K562 (cell line): ENCODE measurements around the gene EPB41L4B. TPM values are rescaled to one million over a fixed set of nuclear protein-coding genes. Genes with fewer than 3 reads are reported as not detected.
A peak's percentile ranks its signal among the peaks of the same experiment; 100 is the strongest.

Experiments
- KDM1A ChIP-seq, 2 experiments: fragments of 450-650 bp; IDR thresholded peaks; 2 replicates each; pipeline ENCODE4 v1.6.1; 2016; ENCODE audit warnings: mild to moderate bottlenecking in 2 of 2
- MYBL2 ChIP-seq, 2 experiments: fragments of 450-650 bp in 1 of 2; sonication (generic) in 1 of 2; formaldehyde crosslinking in 1 of 2; IDR thresholded peaks; 2 replicates each; pipeline versions ENCODE4 v1.6.1 to v1.8.1; 2017 to 2022; ENCODE audit warnings: borderline replicate concordance in 1 of 2, inconsistent platforms in 1 of 2, low read depth in 1 of 2, mild to moderate bottlenecking in 1 of 2, missing genetic modification reagents in 1 of 2, moderate library complexity in 1 of 2
- NONO ChIP-seq, 2 experiments: fragments of 200-400 bp in 1 of 2; fragments of 450-650 bp in 1 of 2; formaldehyde crosslinking in 1 of 2; IDR thresholded peaks; 2 replicates each; pipeline ENCODE4 v1.6.1; 2017; ENCODE audit warnings: low read depth in 2 of 2, mild to moderate bottlenecking in 2 of 2, moderate library complexity in 2 of 2, low read length in 1 of 2
- NR2F6 ChIP-seq: fragments of 450-650 bp; formaldehyde crosslinking; IDR thresholded peaks from 2 replicates; pipeline ENCODE4 v1.4.0; 2020; ENCODE audit warnings: mild to moderate bottlenecking
- OTX1 ChIP-seq: fragments of 450-650 bp; formaldehyde crosslinking; IDR thresholded peaks from 2 replicates; pipeline ENCODE4 v1.4.0; 2022; ENCODE audit warnings: mild to moderate bottlenecking
- POLR2A ChIP-seq: fragments of 450-650 bp; conservative IDR thresholded peaks from 2 replicates; pipeline ENCODE4 v1.6.1; 2016
- RBM34 ChIP-seq: fragments of 200-400 bp; formaldehyde crosslinking; IDR thresholded peaks from 2 replicates; pipeline ENCODE4 v1.6.1; 2018; ENCODE audit warnings: low read length, borderline replicate concordance; ENCODE audit not compliant: insufficient read depth
- SP2 ChIP-seq: IDR thresholded peaks from 2 replicates; pipeline ENCODE4 v1.6.1; 2011; ENCODE audit warnings: mild to moderate bottlenecking, low read depth, low read length, moderate library complexity; ENCODE audit not compliant: poor library complexity, severe bottlenecking; ENCODE audit errors: extremely low read depth
- SRSF1 ChIP-seq: fragments of 200-400 bp; formaldehyde crosslinking; IDR thresholded peaks from 2 replicates; pipeline ENCODE4 v1.6.1; 2017; ENCODE audit warnings: mild to moderate bottlenecking, low read depth, low read length, moderate library complexity
- TBP ChIP-seq: optimal IDR thresholded peaks from 2 replicates; pipeline ENCODE3; 2011; ENCODE audit warnings: low read depth, low read length, improper control_type of control experiment
- ZNF764 ChIP-seq: fragments of 250-450 bp; sonication (Bioruptor Pico); IDR thresholded peaks from 2 replicates; pipeline ENCODE4 v1.4.0; 2020; ENCODE audit warnings: low read depth, mild to moderate bottlenecking, moderate library complexity
- polyA plus RNA-seq, 8 experiments: library from polyadenylated mRNA; depleted of rRNA in 4 of 8; stranded (reverse) in 5 of 8; unstranded in 3 of 8; fragments of >200 nt; fragmentation: Nextera tagmentation in 2 of 8; fragmentation: Illumina TruSeq in 1 of 8; extraction: Ambion mirVana in 2 of 8; extraction: Trizol in 1 of 8; gene quantifications; 2 replicates each; pipeline versions ENCODE4 v1.2.1 to v1.2.3, GENCODE V29; 2011 to 2014; ENCODE audit warnings: inconsistent platforms in 1 of 8, missing spikeins in 1 of 8
- total RNA-seq, 7 experiments: library from RNA; depleted of rRNA in 6 of 7; stranded (reverse); fragments of >200 nt in 6 of 7; fragmentation: Illumina TruSeq in 2 of 7; extraction: Trizol in 2 of 7; gene quantifications; 2 replicates each; pipeline versions ENCODE4 v1.2.1 to v1.2.3, GENCODE V29; 2011 to 2021; ENCODE audit warnings: low replicate concordance in 1 of 7
- TF ChIP-seq, protein P1 (sequence below), 2 experiments: fragments of 450-650 bp in 1 of 2; sonication (generic) in 1 of 2; formaldehyde crosslinking in 1 of 2; IDR thresholded peaks; 2 replicates each; pipeline versions ENCODE4 v1.7.1 to v1.9.0; 2016 to 2022; ENCODE audit warnings: inconsistent platforms in 1 of 2, mild to moderate bottlenecking in 1 of 2, missing genetic modification reagents in 1 of 2
- TF ChIP-seq, protein P2 (sequence below): fragments of 450-650 bp; formaldehyde crosslinking; IDR thresholded peaks from 2 replicates; pipeline ENCODE4 v1.4.0; 2020; ENCODE audit warnings: mild to moderate bottlenecking
- TF ChIP-seq, protein P3 (sequence below): sonication (generic); formaldehyde crosslinking; IDR thresholded peaks from 2 replicates; pipeline ENCODE4 v1.8.1; 2023; ENCODE audit warnings: mild to moderate bottlenecking, missing genetic modification reagents, moderate library complexity

The EPB41L4B gene
- total and polyA plus RNA-seq, 9 of the 15 experiments (the other 6 are each of a cell fraction or from before 2014, with no cell fraction given) = 0.09 to 0.38 (median 0.21) TPM

- no peak for TF ChIP-seq SRSF1
- TF ChIP-seq ZNF764 (CRISPR knock-in tag) = no peak
- no peak for TF ChIP-seq NR2F6 (CRISPR knock-in tag)
- TF ChIP-seq, protein P1, sequence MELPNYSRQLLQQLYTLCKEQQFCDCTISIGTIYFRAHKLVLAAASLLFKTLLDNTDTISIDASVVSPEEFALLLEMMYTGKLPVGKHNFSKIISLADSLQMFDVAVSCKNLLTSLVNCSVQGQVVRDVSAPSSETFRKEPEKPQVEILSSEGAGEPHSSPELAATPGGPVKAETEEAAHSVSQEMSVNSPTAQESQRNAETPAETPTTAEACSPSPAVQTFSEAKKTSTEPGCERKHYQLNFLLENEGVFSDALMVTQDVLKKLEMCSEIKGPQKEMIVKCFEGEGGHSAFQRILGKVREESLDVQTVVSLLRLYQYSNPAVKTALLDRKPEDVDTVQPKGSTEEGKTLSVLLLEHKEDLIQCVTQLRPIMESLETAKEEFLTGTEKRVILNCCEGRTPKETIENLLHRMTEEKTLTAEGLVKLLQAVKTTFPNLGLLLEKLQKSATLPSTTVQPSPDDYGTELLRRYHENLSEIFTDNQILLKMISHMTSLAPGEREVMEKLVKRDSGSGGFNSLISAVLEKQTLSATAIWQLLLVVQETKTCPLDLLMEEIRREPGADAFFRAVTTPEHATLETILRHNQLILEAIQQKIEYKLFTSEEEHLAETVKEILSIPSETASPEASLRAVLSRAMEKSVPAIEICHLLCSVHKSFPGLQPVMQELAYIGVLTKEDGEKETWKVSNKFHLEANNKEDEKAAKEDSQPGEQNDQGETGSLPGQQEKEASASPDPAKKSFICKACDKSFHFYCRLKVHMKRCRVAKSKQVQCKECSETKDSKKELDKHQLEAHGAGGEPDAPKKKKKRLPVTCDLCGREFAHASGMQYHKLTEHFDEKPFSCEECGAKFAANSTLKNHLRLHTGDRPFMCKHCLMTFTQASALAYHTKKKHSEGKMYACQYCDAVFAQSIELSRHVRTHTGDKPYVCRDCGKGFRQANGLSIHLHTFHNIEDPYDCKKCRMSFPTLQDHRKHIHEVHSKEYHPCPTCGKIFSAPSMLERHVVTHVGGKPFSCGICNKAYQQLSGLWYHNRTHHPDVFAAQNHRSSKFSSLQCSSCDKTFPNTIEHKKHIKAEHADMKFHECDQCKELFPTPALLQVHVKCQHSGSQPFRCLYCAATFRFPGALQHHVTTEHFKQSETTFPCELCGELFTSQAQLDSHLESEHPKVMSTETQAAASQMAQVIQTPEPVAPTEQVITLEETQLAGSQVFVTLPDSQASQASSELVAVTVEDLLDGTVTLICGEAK (IDR thresholded peaks at IDR 0.05) = 0 out of 2 replicates have a peak, but pooled peaks have one; percentile 31
- TF ChIP-seq, protein P1 (CRISPR knock-in tag; IDR thresholded peaks at IDR 0.05) = no peak
- TF ChIP-seq, protein P2, sequence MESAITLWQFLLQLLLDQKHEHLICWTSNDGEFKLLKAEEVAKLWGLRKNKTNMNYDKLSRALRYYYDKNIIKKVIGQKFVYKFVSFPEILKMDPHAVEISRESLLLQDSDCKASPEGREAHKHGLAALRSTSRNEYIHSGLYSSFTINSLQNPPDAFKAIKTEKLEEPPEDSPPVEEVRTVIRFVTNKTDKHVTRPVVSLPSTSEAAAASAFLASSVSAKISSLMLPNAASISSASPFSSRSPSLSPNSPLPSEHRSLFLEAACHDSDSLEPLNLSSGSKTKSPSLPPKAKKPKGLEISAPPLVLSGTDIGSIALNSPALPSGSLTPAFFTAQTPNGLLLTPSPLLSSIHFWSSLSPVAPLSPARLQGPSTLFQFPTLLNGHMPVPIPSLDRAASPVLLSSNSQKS (CRISPR knock-in tag) = no peak
- no peak for TF ChIP-seq MYBL2 (IDR thresholded peaks at IDR 0.05; ENCODE audit: low read depth)
- no peak for TF ChIP-seq MYBL2 (CRISPR knock-in tag; IDR thresholded peaks at IDR 0.05; ENCODE audit: borderline replicate concordance)
- TF ChIP-seq TBP = peak; percentile 41
- no peak for TF ChIP-seq SP2
- peak in 1 of 2 experiments; percentile 80; a peak in 2 of 4 replicates for TF ChIP-seq NONO (IDR thresholded peaks at IDR 0.05; ENCODE audit: low read depth in 2 of 2, low read length in 1 of 2)
- TF ChIP-seq RBM34 = no peak
- no peak for TF ChIP-seq POLR2A
- peak in 1 of 2 experiments; percentile 97; a peak in 2 of 4 replicates for TF ChIP-seq KDM1A (IDR thresholded peaks at IDR 0.05)
- TF ChIP-seq, protein P3, sequence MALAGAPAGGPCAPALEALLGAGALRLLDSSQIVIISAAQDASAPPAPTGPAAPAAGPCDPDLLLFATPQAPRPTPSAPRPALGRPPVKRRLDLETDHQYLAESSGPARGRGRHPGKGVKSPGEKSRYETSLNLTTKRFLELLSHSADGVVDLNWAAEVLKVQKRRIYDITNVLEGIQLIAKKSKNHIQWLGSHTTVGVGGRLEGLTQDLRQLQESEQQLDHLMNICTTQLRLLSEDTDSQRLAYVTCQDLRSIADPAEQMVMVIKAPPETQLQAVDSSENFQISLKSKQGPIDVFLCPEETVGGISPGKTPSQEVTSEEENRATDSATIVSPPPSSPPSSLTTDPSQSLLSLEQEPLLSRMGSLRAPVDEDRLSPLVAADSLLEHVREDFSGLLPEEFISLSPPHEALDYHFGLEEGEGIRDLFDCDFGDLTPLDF = no peak
- no peak for TF ChIP-seq OTX1 (CRISPR knock-in tag)
These were observed at the start of gene EPB41L4B (continued) for GRCh38 chr9:109320742-109321448.
